GM18498 (cell line): ENCODE results near the gene TBX21.
A peak's percentile ranks its signal among the peaks of the same experiment; 100 is the strongest.

Source experiments
- ATAC-seq: cut with Tn5 transposase; IDR thresholded peaks from one replicate; pipeline ENCODE4 v1.9.1; 2021; ENCODE audit warnings: mild to moderate bottlenecking, moderate library complexity; ENCODE audit not compliant: unreplicated experiment

The TBX21 gene, protein sequence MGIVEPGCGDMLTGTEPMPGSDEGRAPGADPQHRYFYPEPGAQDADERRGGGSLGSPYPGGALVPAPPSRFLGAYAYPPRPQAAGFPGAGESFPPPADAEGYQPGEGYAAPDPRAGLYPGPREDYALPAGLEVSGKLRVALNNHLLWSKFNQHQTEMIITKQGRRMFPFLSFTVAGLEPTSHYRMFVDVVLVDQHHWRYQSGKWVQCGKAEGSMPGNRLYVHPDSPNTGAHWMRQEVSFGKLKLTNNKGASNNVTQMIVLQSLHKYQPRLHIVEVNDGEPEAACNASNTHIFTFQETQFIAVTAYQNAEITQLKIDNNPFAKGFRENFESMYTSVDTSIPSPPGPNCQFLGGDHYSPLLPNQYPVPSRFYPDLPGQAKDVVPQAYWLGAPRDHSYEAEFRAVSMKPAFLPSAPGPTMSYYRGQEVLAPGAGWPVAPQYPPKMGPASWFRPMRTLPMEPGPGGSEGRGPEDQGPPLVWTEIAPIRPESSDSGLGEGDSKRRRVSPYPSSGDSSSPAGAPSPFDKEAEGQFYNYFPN

DNA sequence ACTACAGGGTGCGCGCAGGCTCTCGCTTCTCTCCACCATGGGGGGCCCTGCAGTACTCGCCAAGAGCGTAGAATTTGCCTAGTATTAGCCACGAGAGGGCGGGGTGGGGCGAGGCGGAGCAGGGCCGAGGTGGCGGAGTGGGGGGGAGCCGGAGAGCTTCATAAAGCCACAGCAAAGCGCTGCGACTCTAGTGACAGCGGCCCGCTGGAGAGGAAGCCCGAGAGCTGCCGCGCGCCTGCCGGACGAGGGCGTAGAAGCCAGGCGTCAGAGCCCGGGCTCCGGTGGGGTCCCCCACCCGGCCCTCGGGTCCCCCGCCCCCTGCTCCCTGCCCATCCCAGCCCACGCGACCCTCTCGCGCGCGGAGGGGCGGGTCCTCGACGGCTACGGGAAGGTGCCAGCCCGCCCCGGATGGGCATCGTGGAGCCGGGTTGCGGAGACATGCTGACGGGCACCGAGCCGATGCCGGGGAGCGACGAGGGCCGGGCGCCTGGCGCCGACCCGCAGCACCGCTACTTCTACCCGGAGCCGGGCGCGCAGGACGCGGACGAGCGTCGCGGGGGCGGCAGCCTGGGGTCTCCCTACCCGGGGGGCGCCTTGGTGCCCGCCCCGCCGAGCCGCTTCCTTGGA lies at the start of gene TBX21:
Gene TBX21, plus strand, starts transcription at position 190 of the 627 bp plus-strand sequence. Its CDS starts 219 bp downstream, at position 409.
- peak; percentile 60 for ATAC-seq

DNA sequence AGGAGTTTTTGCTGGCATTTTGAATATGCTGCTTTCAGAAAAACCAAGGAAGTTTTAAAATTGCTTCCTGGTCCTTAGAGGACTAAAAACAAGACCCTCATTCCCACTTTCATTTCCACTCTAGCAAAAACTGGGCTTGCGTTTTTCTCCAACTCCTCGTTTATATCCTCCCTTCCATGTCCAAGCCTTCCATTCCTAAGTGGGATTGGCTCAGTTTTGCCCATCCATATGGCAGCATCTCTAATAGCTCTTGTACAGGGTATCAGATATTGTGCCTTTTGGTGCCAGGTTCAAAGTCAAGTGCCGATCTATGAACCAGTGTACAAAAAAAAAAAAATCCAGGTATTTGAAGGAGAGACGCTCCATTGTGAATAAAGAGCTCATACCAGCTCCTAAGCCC lies 49.0 kb upstream of the TBX21 start:
- ATAC-seq = no peak

DNA sequence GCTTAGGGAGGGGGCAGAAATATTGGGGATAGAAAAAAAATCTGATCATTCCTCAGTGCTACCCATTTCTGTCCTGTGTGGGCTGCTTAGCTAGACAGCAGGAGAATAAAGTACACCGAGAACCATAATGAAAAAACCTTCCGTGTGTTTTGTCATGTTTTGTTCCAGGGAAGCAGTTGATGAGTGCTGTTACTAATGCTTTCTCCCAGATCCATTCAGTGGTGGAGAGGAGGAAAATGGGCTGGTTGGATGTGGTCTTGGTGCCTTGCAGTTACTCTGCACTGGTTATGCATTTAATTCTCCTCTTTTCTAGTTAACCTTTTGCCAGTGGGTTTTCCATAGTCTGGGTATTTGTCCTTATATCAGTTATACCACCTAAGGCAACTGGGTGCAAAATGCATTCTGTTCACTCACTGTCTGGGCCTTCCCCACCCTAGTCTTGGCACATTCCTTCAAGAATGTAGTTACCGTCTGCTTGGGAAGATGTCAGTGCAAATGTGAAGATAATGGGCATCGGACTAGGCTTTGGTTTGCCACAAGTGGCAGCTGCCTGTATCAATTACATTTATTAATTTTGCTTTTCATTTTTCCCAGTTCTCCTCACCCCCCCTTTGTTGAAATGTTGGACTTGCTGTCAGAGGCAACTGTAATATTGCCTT lies 48.4 kb upstream of the TBX21 start:
- ATAC-seq = no peak

DNA sequence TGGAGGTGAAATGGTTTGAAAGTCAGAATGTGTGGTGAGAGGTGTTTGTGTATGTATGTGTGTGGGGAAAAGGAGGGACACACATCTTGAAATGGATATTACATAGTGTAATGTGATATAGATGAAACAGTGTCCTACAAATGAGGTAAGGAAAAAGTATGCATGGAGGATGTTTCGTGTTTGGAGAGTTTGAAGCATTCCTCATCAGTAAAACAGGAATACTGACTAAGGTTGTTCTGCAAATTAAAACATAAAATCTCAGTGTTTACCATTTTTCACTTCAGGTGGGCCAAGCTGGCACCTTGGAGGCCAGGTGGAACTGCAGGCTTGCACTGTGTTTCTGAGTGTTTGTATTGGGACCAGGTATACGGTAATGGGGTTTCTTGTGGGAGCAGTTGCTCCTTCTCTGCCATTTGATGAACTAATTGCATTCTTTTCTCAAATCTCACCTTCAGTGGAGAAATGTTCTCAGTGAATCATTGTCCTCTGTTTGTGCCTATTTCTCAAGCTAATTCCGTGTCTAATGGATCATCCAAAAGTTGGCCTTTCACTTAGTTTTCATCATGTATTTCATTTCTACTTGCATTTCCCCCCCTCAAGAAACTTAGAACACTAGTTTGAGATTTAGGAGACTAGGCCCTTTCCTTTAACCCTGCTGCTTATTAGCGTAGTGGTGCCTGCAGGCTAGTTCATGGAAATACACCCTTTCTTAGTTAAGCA lies 47.3 kb upstream of the TBX21 start:
- ATAC-seq = no peak

DNA sequence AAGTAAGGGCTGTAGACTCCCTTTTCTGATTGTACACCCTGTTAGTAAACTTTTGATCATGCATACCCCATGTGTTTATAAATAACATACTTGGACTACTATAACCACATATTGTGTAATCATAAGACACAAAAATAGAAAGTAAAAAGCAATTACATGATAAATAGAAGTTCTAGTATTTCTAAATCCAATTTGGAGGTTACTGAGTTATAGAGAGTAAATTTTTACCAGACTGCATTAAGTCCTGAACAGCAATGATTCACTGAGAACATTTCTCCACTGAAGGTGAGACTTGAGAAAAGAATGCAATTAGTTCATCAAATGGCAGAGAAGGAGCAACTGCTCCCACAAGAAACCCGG lies 46.8 kb upstream of the TBX21 start:
- ATAC-seq = no peak

DNA sequence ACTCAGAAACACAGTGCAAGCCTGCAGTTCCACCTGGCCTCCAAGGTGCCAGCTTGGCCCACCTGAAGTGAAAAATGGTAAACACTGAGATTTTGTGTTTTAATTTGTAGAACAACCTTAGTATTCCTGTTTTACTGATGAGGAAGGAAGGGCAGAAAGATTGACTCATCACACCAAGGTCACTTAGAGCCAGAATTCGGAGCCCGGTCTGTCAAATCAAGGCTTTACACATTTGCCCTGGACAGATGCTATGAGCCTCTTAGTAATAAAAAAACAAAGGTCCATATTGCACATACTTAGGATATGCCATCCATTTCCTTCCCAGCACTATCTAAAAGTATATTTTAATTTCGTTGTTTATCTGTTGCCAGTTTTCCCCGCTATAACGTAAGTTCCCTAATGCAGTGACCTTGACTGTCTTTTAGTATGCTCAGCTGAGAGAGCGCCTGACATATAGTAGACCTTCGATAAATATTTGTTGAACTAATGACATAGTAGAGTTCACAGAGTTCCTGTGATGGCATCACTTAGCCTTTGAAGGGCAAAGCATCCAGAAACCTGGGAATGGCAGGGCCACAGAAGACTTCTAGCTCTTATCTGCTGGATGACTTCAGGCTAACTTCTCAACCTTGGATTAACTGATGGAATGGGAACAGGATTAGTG lies 46.2 kb upstream of the TBX21 start:
- ATAC-seq = no peak

DNA sequence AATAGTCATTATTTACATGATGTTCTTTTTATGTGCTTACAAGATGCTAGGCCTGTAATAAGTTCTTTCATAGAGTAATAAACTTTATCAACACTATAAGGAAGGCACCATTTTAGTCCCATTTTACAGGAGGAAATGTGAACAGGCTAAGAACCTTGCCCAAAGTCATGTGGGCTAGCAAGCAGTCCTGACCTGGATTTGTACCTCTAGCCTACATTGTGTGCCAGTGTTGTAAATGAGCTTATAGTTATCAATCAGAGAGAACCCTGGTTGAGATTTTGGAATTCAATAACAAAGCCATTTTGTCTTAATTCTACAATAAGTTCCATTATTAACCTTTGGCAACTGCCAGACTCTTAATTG lies 45.7 kb upstream of the TBX21 start:
- no peak for ATAC-seq

DNA sequence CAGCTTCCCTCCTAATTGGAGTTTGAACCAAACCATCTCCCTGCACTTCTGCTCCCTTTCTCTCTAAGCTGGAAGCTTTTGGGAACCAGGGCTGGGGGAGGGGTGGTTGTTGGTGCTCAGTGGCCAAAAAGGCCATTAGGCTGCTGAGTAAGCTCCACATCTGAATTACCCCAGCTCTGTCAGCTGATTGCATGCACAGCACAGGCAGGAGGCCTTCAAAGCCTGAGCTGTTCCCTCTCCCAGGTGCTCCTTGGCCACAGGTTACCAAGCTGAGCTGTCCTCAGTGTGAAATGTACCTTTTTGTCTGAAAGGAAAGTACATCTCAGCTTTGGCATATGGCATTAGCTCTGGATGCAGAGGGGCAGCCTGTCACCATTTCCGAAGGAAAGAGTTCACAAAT lies 45.3 kb upstream of the TBX21 start:
- ATAC-seq = no peak

DNA sequence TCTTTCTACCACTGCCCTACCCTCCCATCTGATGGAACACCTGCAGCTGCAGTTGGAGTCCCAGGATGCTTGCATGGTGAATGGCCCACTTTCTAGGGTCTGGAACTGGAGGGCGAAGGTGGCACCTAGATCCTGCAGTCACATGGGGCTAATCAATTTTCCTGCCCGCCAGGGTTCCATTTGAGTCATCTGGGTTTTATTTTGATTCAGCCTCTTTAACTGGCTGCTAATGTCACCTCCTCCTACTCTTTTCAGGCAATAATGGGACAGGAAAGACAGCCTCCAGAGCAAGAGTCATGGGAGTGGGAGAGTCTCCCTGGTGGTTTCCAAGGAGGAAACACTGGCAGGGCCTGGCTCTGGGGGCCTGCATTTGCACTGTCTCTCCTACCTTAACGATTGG lies 42.9 kb upstream of the TBX21 start:
- ATAC-seq = no peak

DNA sequence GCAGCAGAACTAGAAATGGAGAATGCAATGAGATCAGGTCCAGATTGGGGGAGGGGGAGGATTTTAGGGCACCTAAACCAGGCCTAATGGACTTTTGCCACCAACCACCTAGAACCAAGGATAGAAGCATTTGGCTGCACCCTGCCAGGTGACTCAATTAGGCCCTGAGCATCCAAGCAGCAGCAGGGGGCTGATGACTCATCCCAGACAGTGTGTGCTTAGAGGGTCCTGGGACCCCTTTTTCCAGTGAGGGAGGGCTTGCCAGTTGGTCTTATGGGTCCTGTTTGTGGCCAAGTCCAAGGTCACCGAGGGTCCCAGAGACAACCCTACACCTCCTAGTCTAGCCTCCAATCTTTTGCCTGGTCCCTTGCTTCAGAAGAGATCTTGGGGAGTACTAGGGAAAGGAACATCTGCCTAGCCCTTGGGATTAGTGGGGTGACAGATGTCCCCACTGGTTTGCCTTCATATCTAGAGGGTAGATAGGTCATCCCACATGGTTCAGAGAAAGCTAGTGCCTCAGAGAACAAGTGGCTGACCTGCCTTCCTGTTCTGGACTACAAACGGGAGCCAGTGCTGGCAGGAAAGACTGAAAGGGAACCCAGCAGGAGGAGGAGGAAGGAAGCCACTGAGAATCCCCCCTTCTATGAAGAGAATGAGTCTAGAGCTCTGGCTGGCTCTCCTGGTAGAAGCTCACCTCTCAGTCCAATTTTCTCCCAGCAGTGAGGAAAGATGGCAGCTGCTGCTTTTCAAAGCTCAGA lies 40.7 kb upstream of the TBX21 start:
- ATAC-seq = no peak

DNA sequence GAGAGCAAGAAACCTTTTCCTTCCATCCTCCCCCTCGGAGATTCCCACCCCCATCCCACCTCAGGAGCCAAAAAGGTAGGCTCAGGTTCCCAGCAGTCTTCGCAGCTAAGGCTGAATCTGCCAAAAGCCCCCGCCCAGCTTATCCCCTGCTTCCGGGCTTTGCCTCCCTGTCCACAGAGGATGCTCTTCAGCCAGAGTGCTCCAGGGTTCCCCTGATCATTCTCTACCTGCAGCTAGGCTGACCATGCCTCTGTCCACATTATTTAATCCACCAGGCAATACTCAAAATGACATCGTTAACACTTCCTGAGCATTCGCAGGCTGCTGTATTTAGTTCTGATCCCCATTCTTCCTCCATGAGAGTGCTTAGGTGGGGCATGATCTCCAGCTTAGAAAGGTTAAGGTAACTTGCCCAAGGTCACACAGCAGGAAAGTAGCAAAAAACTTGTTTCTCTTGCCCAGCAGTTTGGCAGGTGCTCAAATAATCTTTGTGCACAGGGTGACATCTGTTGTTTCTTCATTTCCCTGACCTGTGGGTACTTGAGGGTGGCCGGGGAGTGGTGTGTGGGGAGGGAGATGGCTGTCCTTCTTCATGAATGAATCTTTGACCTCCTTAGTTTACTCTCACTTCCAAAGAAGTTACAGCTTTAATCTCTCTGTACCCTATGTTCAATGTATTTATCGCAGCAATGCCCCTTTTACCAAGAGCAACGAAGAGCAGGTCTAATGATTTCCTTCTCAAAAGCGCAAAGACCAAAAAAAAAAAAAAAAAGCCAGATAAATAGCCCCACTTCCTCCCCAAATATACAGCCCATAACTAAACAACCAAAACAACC lies 39.9 kb upstream of the TBX21 start:
- no peak for ATAC-seq

DNA sequence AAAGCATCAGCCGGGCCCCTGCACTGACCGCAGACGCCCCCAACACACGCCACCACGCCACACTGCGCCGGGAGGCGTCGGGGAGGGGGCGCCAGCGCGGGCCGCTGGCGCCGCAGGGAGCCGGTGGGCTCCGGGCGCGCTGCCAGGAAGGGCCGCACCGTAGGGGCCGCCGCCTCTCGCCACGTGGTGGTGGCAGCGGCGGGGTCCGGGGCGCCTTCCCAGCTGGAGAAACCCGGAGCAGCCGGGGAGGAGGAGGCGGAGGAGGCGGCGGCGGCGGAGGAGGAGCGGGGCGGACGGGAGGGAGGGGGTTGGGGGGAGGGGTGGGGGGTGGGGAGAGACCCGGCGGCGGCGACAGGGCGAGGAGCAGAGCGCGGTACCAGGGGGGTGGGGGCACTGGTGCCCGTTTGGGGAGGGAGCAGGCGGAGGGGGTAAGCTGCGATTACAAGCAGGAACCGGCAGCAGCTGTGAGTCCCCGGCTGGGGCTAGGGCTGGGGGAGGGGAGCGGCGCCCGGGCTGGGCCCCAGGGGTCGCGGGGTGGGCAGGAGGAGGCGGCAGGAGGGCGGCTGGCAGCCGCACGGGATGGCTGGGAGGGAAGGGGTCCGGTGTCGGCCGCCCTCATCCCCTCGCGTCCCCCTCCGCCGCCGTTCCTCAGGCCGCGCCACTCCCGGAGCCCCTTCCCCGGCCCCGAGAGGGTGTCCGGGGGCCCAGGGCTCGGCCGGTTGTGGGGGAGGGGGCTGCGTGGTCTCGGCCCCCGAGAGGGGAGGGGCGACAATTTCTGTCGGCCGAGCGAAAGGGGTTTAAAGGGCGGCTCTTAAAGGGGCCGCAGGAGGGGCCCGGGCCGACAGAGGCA lies 39.1 kb upstream of the TBX21 start, which contains the start of gene TBKBP1:
Gene TBKBP1, plus strand, starts transcription at position 431 of the 850 bp plus-strand sequence. CDS start 1,952 bp downstream, outside the sequence.
- ATAC-seq = no peak

DNA sequence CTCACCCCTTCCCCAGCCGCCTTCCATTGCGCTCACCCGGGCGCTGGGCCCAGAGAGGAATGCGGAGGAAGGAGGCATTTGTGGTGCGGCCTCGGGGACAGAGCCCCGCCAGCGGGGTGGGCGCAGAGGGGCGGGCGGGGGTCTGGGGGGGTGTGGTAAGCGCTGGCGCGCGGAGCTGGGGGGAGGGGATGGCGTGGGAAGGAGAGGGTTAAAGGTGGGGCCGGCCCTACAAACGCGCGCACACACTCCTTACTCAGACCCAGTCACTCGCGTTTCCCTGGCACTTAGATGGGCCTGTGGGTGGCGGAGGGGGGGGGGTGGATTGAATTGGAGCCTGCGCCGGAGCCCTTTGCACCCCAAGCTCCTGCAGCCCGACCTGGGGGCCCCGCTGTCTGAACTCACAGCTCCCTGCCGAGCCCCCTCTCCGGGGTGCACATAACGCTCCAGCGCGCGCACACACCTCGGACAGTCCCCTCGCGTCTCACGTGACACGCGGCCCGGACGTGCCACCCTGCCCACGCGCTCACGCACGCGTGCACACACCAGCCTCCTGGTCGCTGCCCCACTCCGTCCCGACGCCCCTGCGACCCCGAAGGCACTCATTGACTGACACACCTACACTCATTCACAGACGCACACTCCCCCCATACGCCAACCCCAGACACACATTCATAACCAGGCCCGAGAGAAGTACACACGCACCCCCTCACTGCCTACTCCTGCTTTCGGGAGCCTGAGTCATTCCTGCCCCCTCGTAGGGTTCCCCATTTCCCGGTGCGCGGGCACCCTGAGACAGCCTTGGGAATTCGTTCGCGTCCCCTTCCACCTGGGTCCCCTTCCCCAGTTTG lies 38.2 kb upstream of the TBX21 start:
- no peak for ATAC-seq

DNA sequence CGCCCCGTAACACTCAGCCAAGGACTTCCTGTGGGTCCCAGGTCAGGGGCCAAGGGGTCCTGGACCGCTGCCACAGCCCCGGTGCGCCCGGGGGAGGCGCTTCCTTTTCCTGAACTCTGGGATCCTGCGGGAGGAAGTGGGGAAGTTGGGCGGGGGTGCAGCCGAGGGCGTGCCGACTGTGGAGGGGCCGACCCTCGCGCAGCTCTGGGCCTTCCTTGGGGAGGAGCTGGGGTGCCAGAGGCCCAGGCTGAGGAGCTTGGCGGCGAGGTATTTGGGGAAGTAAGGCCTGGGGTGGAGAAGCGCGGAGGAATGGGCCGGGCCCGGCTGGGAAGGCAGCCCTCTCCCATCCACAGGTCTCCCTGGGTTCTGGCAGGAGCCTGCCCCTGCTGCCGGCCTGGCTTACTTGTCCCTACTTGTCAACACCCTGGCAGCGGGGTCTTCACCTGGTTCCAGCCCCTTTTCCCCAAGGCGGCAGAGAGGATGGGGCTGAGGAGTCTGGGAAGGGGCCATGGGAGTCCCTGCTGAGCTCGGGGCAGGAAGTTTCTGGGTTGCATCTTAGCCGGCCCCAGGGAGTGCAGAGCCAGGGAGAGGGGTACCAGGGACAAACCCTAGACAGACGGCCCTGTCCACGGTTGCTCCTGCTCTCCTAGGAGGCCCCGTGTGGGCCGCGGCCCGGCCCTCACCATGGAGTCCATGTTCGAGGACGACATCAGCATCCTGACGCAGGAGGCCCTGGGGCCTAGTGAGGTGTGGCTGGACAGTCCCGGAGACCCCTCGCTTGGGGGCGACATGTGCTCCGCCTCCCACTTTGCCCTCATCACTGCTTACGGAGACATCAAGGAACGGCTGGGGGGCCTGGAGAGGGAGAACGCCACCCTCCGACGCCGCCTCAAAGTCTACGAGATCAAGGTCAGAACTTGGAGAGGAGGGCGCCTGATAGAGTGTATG lies 37.3 kb upstream of the TBX21 start:
- ATAC-seq = no peak

DNA sequence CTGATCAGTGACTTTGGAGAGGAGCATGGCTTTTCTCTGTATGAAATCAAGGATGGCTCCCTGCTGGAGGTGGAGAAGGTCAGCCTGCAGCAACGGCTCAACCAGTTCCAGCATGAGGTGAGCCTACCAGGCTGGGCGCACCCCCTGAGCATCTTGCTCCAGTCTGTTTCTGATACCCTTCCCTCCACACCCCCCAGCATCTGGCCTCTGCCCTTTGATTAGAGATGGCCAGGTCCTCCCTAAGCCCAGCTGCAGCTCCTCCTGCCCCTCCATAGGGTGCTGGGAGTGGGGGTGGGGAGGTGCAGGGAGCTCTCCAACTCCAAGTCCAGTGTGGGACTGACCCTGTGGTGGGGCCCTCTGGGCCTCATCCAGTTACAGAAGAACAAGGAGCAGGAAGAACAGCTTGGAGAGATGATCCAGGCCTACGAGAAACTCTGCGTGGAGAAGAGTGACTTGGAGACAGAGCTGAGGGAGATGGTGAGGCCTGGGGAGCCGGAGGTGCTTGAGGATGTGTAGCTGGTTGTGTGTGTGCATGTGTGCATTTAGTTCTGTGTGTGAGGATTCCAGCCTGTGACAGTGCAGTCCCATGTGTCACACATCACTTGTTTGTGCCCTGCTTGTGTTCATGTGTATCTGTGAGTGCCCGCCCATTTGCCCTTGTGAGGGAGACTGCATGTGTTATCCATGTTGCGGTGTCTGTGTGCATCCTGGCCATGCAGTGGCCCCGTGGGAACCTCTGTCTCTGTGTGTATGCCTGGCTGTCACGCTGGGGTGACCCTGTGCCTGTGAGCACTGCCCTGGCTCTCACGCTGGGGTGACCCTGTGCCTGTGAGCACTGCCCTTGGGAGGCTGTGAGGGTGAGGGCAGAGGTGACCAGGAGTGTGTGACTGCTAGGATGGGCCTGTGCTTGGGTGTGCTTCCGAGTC lies 36.1 kb upstream of the TBX21 start:
- ATAC-seq = no peak
